Right atrium auricular region (tissue), 2 donors: ENCODE data around the gene SPSB3. TPM values are rescaled to one million over a fixed set of nuclear protein-coding genes. Genes with fewer than 3 reads are reported as not detected.

Experiments
- DNase-seq: peaks from one replicate; pipeline ENCODE4 v3.0.0-alpha.2; 2019; ENCODE audit warnings: low spot score
- H3K27ac ChIP-seq, 2 donors: fragments of 200-600 bp; sonication (generic); 1 replicate in 1 of 2; 2 replicates in 1 of 2; pipeline ENCODE4 v1.5.1; 2016 to 2019
- H3K27me3 ChIP-seq, 2 donors: fragments of 200-600 bp; sonication (generic); one replicate each; pipeline versions ENCODE4 v1.5.1 to v1.6.0; 2017 to 2019
- H3K36me3 ChIP-seq: fragments of 200-600 bp; sonication (generic); one replicate; pipeline ENCODE4 v1.5.1; 2016
- H3K4me1 ChIP-seq, 2 donors: fragments of 200-600 bp; sonication (generic); one replicate each; pipeline versions ENCODE4 v1.5.1 to v1.6.0; 2017 to 2019
- H3K4me3 ChIP-seq, 2 donors: fragments of 200-600 bp; sonication (generic); 1 replicate in 1 of 2; 2 replicates in 1 of 2; pipeline ENCODE4 v1.5.1; 2017 to 2019; ENCODE audit warnings: mild to moderate bottlenecking in 1 of 2, moderate library complexity in 1 of 2
- H3K9me3 ChIP-seq, 2 donors: fragments of 200-600 bp; sonication (generic); one replicate each; pipeline ENCODE4 v1.5.1; 2019
- total RNA-seq, 2 donors: library from RNA; depleted of rRNA; stranded (reverse); fragments of >200 nt; gene quantifications; one replicate each; pipeline ENCODE4 v1.1.0, GENCODE V29; 2016
- TF ChIP-seq, protein P1 (sequence below), 2 donors: fragments of 200-600 bp; sonication (generic); IDR thresholded peaks; one replicate each; pipeline ENCODE4 v1.5.1; 2019; ENCODE audit warnings: antibody characterized with exemption in 2 of 2

SPSB3 gene
- total RNA-seq, 2 donors from 2014 or later, result 41.9 to 49.0 TPM

DNA sequence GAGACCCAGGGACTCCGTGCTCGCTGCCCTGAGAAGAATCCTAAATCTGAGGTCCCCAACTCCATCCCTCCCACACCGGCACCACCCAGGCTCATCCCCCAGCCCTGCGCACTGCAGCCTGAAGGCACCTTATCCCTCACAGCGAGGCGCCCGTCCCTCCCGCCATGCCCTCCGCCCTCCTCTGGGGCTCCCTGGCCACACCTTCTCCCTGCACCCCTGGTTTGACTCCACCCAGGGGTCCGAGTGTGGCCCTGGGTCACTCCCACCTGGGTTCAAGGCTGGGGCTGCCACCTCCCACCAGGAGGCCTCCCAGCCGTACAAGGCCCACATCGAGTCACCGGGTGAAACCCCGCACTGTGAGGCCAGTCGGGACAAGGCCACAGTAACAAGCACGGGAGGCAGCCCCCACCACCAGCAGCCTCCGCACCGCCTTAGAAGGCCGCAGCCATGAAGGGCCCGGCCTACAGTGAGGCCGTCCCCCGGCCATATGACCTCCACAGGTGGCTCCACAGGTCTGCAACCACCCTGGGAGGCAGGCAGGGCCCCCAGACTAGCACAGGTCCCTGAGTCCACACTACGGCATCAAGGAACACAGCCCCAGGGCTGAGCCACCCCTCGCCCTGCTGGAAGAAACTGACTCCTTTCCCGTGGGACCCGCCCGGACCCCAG, 36.0 kb upstream of the SPSB3 start:
- no peaks in the 10 kb centered on the region for H3K4me1 ChIP-seq
- no peak for DNase-seq
- no peaks in the 10 kb centered on the region for H3K27me3 ChIP-seq
- H3K9me3 ChIP-seq, result no peaks in the 10 kb centered on the region
- H3K4me3 ChIP-seq, result no peak overlapping the region
- TF ChIP-seq, protein P1, sequence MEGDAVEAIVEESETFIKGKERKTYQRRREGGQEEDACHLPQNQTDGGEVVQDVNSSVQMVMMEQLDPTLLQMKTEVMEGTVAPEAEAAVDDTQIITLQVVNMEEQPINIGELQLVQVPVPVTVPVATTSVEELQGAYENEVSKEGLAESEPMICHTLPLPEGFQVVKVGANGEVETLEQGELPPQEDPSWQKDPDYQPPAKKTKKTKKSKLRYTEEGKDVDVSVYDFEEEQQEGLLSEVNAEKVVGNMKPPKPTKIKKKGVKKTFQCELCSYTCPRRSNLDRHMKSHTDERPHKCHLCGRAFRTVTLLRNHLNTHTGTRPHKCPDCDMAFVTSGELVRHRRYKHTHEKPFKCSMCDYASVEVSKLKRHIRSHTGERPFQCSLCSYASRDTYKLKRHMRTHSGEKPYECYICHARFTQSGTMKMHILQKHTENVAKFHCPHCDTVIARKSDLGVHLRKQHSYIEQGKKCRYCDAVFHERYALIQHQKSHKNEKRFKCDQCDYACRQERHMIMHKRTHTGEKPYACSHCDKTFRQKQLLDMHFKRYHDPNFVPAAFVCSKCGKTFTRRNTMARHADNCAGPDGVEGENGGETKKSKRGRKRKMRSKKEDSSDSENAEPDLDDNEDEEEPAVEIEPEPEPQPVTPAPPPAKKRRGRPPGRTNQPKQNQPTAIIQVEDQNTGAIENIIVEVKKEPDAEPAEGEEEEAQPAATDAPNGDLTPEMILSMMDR (IDR thresholded peaks at IDR 0.05), result no peak
- no peak overlapping the region for H3K27ac ChIP-seq
- peaks cover 73% of the 10 kb centered on the region for H3K36me3 ChIP-seq

DNA sequence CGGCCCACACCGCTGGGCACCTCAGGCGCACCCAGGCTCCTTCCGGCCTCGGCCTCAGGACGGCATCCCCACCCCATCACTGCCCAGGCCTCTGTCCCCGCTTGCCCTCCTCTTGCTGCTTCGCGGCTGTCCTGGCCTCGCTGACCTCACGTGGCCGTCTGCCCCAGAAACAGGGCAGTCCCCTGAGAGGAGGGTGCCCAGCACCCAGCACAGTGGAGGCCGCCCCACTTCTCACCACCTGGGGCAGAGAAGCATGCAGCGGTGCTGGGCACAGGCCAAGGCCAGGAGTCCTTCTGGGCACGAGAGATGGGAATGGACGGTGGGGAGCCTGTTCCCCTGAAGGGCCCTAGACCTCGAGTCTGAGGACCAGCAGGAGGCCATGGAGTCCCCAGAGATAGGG, 35.3 kb upstream of the SPSB3 start:
- Histone ChIP-seq H3K4me1 (peaks cover 0 to 5% of the 10 kb centered on the region in 2 donors), H3K9me3 (no peaks in the 10 kb centered on the region), H3K27ac (no peak overlapping the region), H3K36me3 (peaks cover 73% of the 10 kb centered on the region), H3K4me3 (no peak overlapping the region), H3K27me3 (no peaks in the 10 kb centered on the region)
- TF ChIP-seq, protein P1 (IDR thresholded peaks at IDR 0.05), result no peak
- no peak for DNase-seq

DNA sequence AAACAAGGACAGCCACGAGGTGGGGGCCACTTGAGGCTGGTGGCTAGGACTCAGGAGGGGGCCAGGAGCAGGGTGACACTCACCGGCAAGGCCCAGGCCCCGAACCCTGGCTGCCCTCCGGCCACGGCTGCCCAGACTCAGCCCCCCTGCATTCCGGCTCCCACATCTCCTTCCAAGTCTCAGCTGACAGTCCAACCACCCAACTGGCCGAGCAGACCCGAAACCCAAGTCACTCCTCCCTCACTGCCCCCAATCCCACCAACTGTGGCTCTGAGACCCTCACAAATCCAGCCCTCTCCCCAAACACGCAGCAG, 34.9 kb upstream of the SPSB3 start:
- TF ChIP-seq, protein P1 (IDR thresholded peaks at IDR 0.05), result no peak
- peaks cover 0 to 9% of the 10 kb centered on the region in 2 donors for H3K4me1 ChIP-seq
- no peak overlapping the region for H3K4me3 ChIP-seq
- no peak for DNase-seq
- H3K36me3 ChIP-seq, result peaks cover 68% of the 10 kb centered on the region
- no peak overlapping the region for H3K27ac ChIP-seq
- H3K27me3 ChIP-seq, result no peaks in the 10 kb centered on the region
- H3K9me3 ChIP-seq, result no peaks in the 10 kb centered on the region

DNA sequence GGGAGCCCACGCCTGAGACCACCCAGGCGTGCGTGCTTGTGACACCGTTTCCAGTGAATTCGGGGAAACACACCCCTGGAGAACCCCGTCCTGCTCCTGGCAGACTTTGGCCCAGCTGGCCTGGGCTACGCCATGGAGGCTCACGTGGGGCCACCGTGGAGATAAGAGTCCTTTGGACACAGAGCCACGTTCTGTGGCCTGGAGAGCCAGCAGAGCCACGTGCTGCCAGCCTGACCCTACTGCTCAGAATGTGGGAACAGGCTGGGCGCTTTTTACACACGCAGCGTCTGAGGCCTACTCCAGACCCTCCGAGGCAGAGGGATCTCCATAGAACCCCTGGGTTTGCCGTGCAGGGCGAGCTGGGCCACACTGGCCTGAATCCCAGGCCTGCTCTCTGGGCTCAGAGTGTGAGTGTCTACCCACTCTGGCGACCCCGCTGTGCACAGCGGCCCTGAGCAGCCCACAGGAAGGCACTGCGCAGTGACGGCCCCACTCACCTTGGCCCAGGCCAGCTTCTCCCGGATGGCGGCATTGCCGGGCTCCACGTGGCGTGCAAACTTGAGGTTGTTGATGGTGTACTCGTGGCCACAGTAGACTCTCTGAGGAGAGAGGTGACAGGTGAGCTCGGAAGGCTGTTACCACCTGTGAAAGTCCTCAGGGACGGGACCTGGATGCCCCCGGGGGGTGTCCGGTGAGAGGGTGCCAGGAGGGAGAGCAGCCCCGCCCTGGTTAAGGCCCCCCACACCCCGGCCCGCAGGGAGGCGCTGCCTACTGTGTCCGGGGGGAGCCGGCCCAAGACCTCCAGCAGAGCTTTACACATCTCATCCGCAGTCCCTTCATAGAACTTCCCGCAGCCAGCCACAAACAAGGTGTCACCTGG, 34.3 kb upstream of the SPSB3 start:
- TF ChIP-seq, protein P1 (IDR thresholded peaks at IDR 0.05), result no peak
- no peak overlapping the region for H3K4me3 ChIP-seq
- no peaks in the 10 kb centered on the region for H3K27me3 ChIP-seq
- peaks cover 62% of the 10 kb centered on the region for H3K36me3 ChIP-seq
- H3K27ac ChIP-seq, result no peak overlapping the region
- peaks cover 0 to 9% of the 10 kb centered on the region in 2 donors for H3K4me1 ChIP-seq
- no peak for DNase-seq
- no peaks in the 10 kb centered on the region for H3K9me3 ChIP-seq

DNA sequence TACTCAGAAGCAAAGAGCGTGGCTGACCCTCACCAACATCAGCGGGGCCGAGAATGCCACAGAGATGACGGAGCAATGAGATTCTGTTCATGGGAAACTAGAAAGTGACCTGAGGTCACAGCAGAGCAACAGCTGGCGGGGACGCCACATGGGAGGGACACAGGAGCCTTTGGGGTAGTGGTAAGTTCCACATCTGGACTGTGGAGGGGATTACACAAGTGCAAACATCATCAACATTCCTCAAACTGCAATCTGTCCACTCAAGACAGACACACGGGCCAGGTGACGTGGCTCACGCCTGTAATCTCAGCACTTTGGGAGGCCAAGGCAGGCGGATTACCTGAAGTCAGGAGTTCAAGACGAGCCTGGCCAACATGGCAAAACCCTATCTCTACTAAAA, 33.1 kb upstream of the SPSB3 start:
- H3K4me1 ChIP-seq, result peaks cover 0 to 9% of the 10 kb centered on the region in 2 donors
- H3K36me3 ChIP-seq, result peaks cover 54% of the 10 kb centered on the region
- H3K9me3 ChIP-seq, result no peaks in the 10 kb centered on the region
- TF ChIP-seq, protein P1 (IDR thresholded peaks at IDR 0.05), result no peak
- H3K27me3 ChIP-seq, result no peaks in the 10 kb centered on the region
- DNase-seq, result no peak
- no peak overlapping the region for H3K27ac ChIP-seq
- H3K4me3 ChIP-seq, result no peak overlapping the region
